GM18526 (cell line): ENCODE data around the gene GCGR.

Experiments
- POLR2A ChIP-seq: IDR thresholded peaks from 3 replicates; pipeline ENCODE4 v1.6.1; 2011; ENCODE audit not compliant: insufficient read length; ENCODE audit errors: extremely low read depth

GCGR gene

DNA sequence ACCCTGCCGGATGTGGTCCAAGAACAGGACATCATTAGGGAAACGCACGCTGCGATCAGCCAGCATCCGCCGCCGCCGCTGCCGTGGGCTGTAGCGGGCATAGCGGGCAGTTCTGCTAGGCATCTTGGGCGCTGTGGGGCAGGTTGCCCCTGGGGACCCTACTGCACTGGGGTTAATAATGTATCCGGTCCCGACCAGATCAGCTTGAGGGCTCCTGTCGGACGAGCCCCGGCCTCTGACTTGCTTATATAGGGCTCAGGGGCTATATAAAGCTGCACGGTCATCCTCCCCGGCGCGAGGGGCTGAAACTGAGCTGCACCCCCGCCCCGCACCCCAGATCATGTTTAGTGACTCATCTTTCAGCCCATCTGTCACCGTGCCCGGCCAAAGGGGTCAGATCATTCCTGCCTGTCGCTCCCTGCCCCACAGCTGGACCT is 30.9 kb downstream of the GCGR start, which contains the start of gene PPP1R27:
PPP1R27 (minus strand) TSS at position 220 of the 437 bp plus-strand sequence; CDS start at position 123, 97 bp downstream.
- no peak for TF ChIP-seq POLR2A

DNA sequence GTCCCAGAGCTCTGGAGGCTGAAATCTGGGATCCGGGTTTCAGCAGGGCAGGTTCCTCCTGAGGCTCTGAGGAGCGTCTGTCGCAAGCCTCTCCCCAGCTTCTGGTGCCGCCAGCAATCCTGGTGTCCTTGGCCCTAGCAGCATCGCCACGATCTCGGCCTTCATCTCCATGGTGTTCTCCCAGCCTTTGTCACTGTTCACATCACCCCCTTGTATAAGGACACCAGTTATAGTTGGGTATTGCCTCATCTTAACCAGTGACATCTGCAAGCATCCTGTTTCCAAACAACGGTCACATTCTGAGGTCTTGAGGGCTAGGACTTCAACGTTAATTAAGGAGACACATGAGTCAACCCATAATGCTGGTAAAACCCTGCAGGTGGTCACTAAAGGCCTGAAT is 33.7 kb downstream of the GCGR start:
- no peak for TF ChIP-seq POLR2A

DNA sequence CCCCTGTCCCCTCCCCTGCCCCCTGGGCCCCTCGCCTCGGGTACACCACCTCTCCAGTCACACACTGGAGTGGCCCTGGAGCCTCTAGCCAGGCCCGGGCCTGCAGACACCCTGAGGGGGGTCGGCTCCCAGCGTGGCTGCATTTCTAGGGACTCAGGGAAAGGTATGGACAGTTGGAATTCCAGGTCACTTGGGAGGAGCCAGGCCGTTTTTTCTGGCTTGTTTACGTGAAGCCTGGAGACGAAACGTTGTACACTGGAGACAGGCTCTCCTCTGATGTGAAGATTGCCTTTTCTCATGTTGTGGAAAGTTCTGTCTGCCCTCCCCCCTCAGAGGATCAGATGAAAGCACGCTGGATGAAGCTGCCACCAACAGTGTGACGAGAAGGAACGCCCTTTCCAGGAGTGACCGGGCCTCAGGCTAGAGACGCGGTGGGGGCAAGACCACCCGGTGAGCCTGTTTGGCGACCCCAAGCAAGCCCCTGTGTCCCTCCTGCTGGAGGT is 34.9 kb downstream of the GCGR start:
- TF ChIP-seq POLR2A = no peak

DNA sequence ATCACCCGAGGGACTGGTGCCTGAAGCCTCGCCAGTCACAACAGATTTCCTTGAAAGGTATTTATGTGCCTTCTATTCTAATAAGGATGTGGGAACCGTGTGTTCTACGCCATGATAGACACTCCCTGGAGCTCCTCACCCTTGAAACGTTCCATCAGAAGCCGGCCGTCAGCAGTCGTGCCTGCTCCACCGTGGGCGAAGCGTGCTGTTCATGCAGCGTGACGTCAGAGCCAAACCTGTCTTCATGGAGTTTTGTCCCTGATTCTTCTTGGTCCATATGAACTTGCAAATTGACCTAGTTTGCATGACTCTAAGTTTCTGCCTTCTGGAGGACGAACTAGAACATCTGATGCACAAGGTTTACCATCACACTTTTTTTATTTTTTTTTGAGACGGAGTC is 35.4 kb downstream of the GCGR start:
- TF ChIP-seq POLR2A = no peak

DNA sequence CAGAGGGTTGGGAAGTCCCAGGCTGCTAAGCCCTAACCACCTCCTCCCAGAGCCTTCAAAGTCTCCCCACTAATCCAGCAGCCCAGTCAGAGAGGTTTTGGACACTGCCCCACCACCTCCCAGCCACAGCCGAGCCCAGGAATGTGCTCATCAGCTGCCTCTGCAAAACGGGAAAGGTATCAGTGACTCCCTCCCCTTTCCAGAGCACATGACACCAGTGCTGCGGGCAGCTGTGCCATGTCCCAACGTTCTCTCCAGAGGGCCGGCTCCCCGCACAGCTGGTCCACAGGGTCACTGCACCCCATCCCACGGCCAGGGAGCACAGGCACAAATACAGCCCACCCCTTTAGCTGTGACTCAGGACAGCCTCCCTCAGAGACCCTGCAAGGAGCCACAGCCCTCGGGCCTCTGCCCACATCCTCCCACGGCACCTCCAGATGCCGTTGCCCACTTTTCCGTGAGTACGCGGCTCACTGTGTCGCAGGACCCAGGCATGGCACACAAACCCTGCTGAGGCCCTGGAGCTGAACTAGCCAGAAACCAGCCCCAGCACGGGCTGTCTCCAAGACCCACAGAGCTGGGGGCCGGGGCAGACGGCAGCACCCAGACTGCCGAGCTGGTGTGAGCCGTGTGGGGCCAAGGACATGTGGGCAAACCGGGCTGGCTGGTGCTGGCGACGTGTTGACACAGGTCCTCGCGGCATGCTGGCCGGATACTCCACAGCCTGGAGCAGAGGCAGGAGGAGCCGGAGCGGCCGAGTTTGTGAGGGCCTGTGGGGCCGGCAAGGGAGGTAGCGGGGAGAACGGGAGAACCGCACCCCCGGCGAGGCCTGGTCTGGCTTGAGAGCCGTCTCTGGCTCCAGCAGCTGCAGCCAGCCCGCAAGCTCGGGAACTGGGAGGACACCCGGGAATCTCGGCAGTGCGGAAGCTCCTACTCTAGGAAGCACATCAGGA is 37.2 kb downstream of the GCGR start:
- no peak for TF ChIP-seq POLR2A

DNA sequence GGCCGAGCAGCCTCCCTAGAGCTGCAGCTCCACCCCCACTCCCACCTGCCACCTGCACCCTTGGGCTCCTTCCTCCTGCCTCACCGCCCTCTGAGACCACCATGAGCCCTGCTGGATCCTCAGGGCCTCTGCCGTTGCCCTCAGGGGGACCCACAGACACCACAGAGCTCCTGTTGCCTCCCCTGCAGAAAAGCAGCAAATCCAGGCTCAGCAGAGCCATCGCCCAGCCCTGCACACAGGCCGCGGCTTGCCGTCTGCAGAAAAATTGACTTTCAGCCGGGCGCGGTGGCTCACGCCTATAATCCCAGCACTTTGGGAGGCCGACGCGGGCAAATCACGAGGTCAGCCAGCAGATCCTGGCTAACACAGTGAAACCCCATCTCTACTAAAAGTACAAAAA is 37.9 kb downstream of the GCGR start:
- no peak for TF ChIP-seq POLR2A

DNA sequence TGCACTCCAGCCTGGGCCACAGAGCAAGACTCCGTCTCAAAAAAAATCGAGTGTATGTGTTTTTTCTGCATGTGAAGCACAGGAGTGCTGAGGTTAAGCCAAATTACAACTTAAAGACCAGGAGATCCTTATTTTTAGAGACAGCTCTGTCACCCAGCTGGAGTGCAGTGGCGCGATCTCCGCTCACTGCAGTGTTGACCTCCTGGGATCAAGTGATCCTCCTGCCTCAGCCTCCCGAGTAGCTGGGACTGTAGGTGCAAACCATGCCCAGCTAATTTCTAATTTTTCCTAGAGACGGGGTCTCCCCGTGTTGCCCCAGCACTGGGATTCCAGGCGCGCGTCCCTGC is 38.4 kb downstream of the GCGR start:
- no peak for TF ChIP-seq POLR2A

DNA sequence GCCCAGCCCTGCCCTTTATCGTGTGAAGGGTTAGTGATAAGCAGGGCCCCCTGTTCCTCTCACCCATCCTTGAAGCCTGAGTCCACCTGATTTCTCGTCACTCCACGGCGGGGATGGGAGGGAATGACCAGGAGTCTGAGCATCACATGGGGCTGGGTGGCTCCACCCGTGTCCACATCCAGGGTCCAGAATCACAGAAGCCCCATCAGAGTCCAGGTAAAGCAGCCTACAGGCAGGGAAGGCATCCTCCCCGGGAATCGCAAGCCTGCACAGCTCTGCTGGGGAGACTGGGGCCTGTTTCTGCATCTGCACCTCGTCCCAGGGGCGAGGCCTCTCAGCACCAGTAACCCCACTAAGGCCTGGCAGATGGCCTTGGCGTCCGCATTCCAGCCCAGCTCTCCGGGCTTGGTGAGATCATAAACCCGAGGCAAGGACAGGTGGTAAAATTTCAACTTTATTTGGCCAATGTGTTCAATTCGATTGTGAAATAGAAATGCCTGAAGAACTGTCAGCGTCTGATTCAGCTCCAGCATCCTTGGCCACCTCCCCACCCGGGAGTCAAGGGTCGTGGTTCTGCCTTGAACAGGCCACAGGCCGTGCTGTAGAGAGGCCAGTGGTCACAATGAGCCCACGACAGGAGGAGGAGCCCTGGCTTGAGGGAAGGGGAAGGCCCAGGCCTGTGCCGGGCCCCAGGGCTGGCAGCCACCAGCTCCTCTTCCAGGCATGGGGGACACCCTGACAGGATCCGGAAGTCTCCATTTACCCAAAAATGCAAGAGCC is 39.0 kb downstream of the GCGR start:
- no peak for TF ChIP-seq POLR2A

DNA sequence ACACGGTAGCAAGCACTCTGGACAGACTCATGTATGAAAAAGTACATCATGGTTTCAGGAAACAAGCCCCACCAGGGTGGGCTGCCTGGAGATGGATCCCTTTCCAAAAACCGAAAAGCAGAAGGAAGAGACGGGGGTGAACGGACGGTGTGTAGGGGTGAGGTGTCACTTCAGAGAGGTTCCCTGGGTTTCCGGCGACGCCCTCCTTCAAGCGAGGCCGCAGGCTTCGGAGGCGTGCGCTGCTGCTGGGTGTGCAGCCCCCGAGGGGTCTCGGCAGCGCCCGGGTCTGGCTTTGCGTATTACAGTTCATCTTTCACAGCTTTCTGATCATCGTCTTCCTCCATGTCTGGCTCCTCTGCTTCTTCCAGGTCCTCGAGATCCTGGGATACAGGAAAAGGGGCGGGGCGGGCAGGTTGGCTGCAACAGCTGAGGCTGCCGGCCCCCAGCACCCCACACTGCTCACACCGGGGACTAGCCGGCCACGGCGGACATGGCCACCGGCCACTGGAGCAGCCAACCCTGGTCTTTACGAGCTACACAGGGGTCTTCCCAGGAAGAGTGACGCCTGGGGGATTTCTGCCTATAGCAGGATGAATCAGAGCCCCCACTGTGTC is 39.9 kb downstream of the GCGR start:
- TF ChIP-seq POLR2A = no peak

DNA sequence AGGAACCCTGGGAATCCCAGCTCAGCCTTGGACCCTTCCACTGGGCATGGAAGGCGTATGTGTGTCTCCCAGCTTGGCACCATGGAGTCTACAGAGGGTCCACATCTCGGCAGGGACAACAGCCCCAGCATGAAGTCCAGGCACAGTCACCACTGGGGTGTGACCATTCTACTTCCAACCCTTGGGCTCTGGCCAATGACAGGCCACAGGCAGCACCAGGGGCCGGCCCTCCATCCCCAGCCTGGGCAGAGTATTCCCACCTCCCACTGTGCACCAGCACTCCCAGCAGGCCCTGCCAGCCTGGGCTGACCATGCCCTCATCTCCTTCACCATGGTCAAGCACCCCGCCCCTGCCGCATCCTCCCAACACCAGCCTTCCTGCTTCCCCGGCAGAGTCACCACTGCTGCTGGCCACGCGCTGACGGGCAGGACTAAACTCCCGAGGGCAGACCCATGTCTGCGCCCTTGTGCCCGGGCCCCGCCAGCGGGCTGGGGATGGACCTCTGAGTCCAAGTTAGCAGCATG is 40.4 kb downstream of the GCGR start:
- TF ChIP-seq POLR2A = no peak

DNA sequence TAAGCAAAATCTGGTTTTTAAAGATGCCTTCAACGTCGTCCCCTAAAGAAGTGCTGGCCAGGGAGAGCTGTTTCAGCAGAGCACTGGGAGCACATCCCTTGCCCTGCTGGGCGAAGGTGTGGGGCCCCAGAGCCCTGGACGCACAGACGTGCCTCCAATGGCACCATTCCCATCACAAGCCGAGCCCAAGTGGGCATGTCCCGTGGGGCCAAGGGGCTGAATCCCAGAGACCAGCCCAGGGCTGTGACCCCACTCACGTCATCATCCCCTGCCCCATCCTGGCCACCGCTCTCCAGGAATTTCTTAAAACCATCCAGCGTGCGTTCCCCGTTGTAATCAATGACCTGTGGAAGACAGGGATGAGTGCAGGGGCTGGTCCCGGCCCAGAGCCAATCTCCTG is 40.9 kb downstream of the GCGR start:
- TF ChIP-seq POLR2A = no peak

DNA sequence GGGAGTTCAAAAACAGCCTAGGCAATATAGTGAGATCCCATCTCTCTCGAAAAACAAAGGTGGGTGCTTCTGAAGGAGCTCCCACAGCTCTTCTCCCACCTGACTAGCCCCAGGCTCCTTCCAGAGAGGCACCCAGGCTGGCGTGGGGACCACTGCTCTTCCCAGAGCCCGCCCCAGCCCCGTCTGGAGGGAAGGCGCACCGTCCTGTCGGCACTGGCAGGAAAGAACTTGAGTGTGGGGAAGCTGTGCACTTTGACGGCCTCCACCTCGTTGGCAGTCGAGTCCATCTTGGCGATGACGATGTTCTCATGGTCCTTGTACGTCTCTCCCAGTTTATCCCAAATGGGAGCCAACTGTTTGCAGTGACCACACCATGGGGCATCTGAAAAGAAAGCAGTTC is 41.4 kb downstream of the GCGR start:
- TF ChIP-seq POLR2A = no peak

DNA sequence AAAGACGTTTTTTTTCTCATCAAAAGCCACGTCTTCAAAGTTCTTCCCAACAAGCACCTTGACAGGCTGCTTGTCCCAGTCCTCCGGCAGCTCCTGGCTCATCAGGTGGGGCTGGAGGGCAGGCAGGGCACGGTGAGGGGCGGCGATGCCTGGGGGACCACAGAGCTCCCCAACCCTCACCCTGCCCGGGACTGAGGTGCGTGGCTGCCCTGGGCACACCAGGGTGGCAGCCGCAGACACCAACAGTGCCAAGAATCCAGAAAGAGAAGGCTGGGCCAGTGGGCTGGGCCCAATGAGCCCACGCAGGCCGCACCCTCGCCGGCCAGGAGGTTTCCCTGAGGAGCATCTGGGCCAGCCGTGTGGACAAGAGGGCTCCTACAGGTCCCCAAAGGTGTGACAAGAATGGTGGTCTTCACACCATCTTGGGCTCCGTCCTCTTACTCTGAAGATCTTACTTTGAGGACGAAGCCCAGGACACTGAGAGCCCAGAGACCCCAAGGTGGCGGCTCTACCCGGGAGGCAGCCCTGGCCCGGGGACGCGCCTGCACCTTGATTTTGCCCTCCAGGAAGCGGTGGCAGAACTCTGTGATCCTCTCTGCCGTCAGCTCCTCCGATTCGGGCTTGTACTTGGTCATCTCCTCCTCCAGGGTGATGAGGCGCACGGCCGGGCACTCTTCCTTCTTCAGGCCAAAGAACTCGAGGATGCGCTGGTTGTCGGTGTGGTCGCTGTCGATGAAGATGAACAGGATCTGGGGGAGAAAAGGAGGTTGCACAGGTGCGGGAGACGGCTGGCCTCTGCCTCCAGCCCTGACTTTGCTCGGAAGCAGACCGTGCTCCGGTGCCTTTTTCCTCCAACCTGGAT is 42.2 kb downstream of the GCGR start:
- TF ChIP-seq POLR2A = no peak
